ENCODE data around the gene GBP3. TPM values are rescaled to one million over a fixed set of nuclear protein-coding genes. Genes with fewer than 3 reads are reported as not detected.
"Not testable (repeated sequence)": the region's sequence is repeated elsewhere in the genome, so short reads cannot be mapped to it uniquely, and the experiment has no call there.

Gene GBP3
- total and polyA plus RNA-seq, 10 of the 15 experiments (the other 5 are each of a cell fraction or from before 2014, with no cell fraction given): 0.21 to 3.1 (median 1.7) TPM

DNA sequence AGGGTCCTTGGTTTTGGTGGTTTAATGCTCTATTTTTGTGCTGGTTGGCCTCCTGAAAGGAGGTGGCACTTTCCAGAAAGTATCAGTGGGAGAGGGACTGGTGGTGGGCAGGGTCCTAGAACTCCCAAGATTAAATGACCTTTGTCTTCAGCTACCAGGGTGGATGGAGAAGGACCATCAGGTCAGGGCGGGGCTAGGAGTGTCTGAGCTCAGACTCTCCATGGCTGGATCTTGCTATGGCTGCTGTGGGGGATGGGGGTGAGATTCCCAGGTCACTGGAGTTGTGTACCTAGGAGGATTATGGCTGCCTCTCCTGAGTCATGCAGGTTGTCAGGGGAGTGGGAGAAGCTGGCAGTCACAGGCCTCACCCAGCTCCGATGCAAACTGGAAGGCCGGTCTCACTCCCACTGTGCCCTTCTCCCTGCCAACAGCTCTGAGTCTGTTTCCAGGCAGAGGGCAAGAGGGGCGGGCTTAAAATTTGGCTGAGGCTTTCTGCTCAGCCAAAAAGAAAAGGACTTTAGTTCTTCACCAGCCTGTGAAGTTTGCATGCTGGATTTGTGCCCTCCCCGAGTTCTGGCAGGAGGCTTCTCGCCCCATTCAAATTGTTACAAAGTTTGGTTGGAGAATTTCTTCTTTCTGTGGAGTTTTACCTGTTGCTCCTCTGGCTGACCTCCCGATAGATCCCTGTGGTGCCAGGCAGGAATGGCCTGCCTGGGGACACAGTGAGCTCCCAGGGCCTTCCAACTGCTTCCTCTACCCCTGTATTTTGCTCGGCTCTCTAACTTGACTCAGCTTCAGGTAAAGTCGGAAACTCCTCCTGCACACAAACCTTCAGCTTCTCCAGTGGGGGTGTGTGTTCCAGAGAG lies 17.1 kb downstream of the GBP3 start (continued):
- TF ChIP-seq, protein P1, sequence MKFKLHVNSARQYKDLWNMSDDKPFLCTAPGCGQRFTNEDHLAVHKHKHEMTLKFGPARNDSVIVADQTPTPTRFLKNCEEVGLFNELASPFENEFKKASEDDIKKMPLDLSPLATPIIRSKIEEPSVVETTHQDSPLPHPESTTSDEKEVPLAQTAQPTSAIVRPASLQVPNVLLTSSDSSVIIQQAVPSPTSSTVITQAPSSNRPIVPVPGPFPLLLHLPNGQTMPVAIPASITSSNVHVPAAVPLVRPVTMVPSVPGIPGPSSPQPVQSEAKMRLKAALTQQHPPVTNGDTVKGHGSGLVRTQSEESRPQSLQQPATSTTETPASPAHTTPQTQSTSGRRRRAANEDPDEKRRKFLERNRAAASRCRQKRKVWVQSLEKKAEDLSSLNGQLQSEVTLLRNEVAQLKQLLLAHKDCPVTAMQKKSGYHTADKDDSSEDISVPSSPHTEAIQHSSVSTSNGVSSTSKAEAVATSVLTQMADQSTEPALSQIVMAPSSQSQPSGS (IDR thresholded peaks at IDR 0.05; ENCODE audit: low read length): no peak
- TF ChIP-seq KDM1A (IDR thresholded peaks at IDR 0.05; ENCODE audit: borderline replicate concordance): no peak
- TF ChIP-seq STAT3 (IDR thresholded peaks at IDR 0.05; ENCODE audit: low read depth, low read length): no peak
- no peak for TF ChIP-seq ZZZ3 (IDR thresholded peaks at IDR 0.05; ENCODE audit: control insufficient read depth, insufficient read length, low read depth)
- TF ChIP-seq ZNF687 (IDR thresholded peaks at IDR 0.05): no peak
- no peak for TF ChIP-seq CHD1 (IDR thresholded peaks at IDR 0.05; ENCODE audit: low read depth, low read length)
- TF ChIP-seq RCOR1 (conservative IDR thresholded peaks at IDR 0.05; ENCODE audit: low read depth, low read length): no peak

DNA sequence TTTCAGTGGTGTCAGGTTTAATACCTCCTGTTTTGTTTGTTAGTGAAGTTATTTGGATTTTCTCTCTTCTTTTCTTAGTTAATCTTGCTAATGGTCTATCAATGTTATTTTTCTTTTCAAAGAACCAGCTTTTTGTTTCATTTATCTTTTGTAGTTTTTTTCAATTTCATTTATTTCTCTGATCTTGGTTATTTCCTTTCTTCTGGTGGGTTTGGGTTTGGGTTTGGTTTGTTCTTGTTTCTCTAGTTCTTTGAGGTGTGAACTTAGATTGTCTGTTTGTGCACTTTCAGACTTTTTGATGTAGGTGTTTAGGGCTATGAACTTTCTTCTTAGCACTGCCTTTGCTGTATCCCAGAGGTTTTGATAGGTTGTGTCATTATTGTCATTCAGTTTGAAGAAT lies 20.5 kb downstream of the GBP3 start:
- H3K27ac ChIP-seq (ENCODE audit: control insufficient read depth, insufficient read depth); H3K27me3 ChIP-seq (replicated peaks in 1 of 2; ENCODE audit: control insufficient read depth in 2 of 2, insufficient read depth in 2 of 2, low read length in 1 of 2); intact Hi-C loops (cut with micrococcal nuclease; ENCODE audit: unreplicated experiment); RAD21 ChIA-PET (ENCODE audit: unreplicated experiment); H3K79me2 ChIP-seq (ENCODE audit: control insufficient read depth, insufficient read depth, low read length); BruUV-seq (replicated peaks); H3K4me1 ChIP-seq (ENCODE audit: control insufficient read depth, insufficient read depth, low read length); POLR2A ChIA-PET; in situ Hi-C loops (cut with MboI); H3K9me3 ChIP-seq (replicated peaks; ENCODE audit: control insufficient read depth, insufficient read depth, low read length); H3K9ac ChIP-seq (ENCODE audit: control insufficient read depth, insufficient read depth, low read length); FAIRE-seq; H4K20me1 ChIP-seq (ENCODE audit: control insufficient read depth, insufficient read depth); H3K4me3 ChIP-seq; DNase-seq (ENCODE audit: low read depth, low spot score); ATAC-seq; H3K36me3 ChIP-seq (ENCODE audit: control insufficient read depth in 2 of 2, insufficient read depth in 2 of 2, low read length in 1 of 2); H2AFZ ChIP-seq (ENCODE audit: control insufficient read depth, low read depth, low read length); H3K4me2 ChIP-seq (ENCODE audit: control insufficient read depth, insufficient read depth): not testable (repeated sequence)
- ChIA-PET SMC1A (ENCODE audit: uncharacterized antibody, unreplicated experiment) (interaction anchor here (0.6 to 3.7 kb wide), 5 partner anchors 11 to 988 kb away, joined by 3 to 18 read pairs (median 3); partner anchors contain the start of gene GBP3), CTCF (interaction anchor here (1.0 to 5.6 kb wide), 2 partner anchors 28 to 358 kb away, joined by 3 to 98 read pairs; partner anchors contain the start of gene GBP6)
